ENCODE data around the gene PARD3.

Gene PARD3

DNA sequence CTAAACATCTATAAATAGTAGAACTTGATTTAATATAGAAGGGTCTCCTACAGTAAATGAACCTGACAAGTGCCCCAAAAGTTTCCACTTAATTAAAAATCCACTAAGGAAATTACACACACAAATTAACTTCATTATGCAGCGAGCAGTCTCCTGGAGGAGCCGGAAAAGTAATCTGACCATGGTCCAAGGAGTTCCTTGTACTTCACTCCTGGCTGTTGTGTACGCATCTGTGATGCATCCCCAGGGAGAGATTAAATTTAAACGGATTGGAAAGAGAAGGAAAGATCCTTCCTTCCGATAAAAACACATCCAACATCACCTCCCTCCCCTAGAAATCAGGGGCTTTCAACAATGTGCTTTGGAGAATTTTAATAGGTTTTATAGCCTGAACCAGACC lies 85.5 kb downstream of the PARD3 start:
- TF ChIP-seq EZH2phosphoT487 (IDR thresholded peaks at IDR 0.05; ENCODE audit: borderline replicate concordance, low read length) = no peak
- TF ChIP-seq, protein P1, sequence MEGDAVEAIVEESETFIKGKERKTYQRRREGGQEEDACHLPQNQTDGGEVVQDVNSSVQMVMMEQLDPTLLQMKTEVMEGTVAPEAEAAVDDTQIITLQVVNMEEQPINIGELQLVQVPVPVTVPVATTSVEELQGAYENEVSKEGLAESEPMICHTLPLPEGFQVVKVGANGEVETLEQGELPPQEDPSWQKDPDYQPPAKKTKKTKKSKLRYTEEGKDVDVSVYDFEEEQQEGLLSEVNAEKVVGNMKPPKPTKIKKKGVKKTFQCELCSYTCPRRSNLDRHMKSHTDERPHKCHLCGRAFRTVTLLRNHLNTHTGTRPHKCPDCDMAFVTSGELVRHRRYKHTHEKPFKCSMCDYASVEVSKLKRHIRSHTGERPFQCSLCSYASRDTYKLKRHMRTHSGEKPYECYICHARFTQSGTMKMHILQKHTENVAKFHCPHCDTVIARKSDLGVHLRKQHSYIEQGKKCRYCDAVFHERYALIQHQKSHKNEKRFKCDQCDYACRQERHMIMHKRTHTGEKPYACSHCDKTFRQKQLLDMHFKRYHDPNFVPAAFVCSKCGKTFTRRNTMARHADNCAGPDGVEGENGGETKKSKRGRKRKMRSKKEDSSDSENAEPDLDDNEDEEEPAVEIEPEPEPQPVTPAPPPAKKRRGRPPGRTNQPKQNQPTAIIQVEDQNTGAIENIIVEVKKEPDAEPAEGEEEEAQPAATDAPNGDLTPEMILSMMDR (IDR thresholded peaks at IDR 0.05; ENCODE audit: low read depth, low read length, poor library complexity, severe bottlenecking) = no peak

DNA sequence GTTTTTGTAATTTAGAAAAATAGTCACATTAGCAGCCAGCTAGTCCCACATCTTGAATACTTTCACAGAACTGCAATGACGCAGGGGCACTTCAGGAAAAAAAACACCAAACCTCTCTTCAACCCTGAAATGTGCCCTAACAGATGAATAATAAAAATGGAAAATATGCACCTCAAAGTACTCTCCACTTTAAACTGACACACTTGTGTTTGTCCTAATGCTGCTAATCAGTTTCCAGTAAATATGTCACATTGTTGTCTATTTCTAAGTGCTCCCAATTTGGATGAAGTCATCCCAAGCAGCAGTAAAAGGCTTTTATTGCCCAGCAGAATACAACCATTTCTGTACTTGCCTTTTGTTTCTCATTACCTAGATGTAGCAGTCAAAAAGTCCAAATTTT lies 86.7 kb downstream of the PARD3 start:
- H3K4me1 ChIP-seq (ENCODE audit: control insufficient read depth, low read length) = no peaks in the 10 kb centered on the region
- no peaks in the 10 kb centered on the region for H4K20me1 ChIP-seq (ENCODE audit: control insufficient read depth, insufficient read depth, low read depth, low read length)
- no peaks in the 10 kb centered on the region for H3K9me2 ChIP-seq (replicated peaks; ENCODE audit: control insufficient read depth, low read length)
- no peaks in the 10 kb centered on the region for H3K27me3 ChIP-seq (ENCODE audit: control insufficient read depth, low read length)
- H3K36me3 ChIP-seq (ENCODE audit: control insufficient read depth, low read length) = no peaks in the 10 kb centered on the region
- H3K79me2 ChIP-seq (ENCODE audit: control insufficient read depth, low read length) = no peaks in the 10 kb centered on the region
- H3K9me3 ChIP-seq (ENCODE audit: control insufficient read depth, insufficient read depth, low read length) = no peaks in the 10 kb centered on the region
- H3F3A ChIP-seq (ENCODE audit: control insufficient read depth, insufficient read depth) = no peaks in the 10 kb centered on the region
- TF ChIP-seq EZH2phosphoT487 (IDR thresholded peaks at IDR 0.05; ENCODE audit: borderline replicate concordance, low read length) = no peak
- TF ChIP-seq, protein P1 (IDR thresholded peaks at IDR 0.05; ENCODE audit: low read depth, low read length, poor library complexity, severe bottlenecking) = no peak
- no peak overlapping the region for H3K27ac ChIP-seq (ENCODE audit: low read depth, low read length)
- H3K4me2 ChIP-seq (ENCODE audit: low read length) = no peak overlapping the region
- H3K4me3 ChIP-seq (ENCODE audit: low read length) = no peak overlapping the region

More for the DNA sequence above, 85.5 kb downstream of the PARD3 start:
- no peaks in the 10 kb centered on the region for H3K27me3 ChIP-seq (ENCODE audit: control insufficient read depth, low read length)
- H3K4me1 ChIP-seq (ENCODE audit: control insufficient read depth, low read length) = no peaks in the 10 kb centered on the region
- no peak overlapping the region for H3K4me2 ChIP-seq (ENCODE audit: low read length)
- no peaks in the 10 kb centered on the region for H3K9me2 ChIP-seq (replicated peaks; ENCODE audit: control insufficient read depth, low read length)
- H3F3A ChIP-seq (ENCODE audit: control insufficient read depth, insufficient read depth) = no peaks in the 10 kb centered on the region
- no peak overlapping the region for H3K27ac ChIP-seq (ENCODE audit: low read depth, low read length)
- no peaks in the 10 kb centered on the region for H4K20me1 ChIP-seq (ENCODE audit: control insufficient read depth, insufficient read depth, low read depth, low read length)
- no peaks in the 10 kb centered on the region for H3K36me3 ChIP-seq (ENCODE audit: control insufficient read depth, low read length)
- H3K9me3 ChIP-seq (ENCODE audit: control insufficient read depth, insufficient read depth, low read length) = no peaks in the 10 kb centered on the region
- no peak overlapping the region for H3K4me3 ChIP-seq (ENCODE audit: low read length)
- no peaks in the 10 kb centered on the region for H3K79me2 ChIP-seq (ENCODE audit: control insufficient read depth, low read length)

DNA sequence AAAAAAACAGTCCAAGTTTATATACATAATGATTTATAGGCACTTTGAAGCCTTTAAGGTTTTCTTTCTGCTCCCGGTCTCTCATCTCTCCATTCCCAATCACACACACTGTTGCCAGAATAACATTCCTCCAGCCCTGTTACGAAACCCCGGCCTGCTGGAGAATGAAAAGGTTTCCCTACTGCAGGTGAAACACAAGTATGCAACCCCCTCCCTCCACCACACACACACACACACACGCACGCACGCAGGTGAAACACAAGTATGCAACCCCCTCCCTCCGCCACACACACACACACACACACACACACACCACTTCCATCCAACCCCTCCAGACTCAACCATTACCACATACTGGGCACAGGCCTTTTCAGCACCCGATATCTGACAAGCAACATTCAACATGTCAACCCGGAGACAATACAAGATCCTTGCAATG lies 87.5 kb downstream of the PARD3 start:
- Histone ChIP-seq H3K4me1 (ENCODE audit: control insufficient read depth, low read length) (no peaks in the 10 kb centered on the region), H3K79me2 (ENCODE audit: control insufficient read depth, low read length) (no peaks in the 10 kb centered on the region), H3K9me2 (replicated peaks; ENCODE audit: control insufficient read depth, low read length) (no peaks in the 10 kb centered on the region), H3K27me3 (ENCODE audit: control insufficient read depth, low read length) (no peaks in the 10 kb centered on the region), H3K36me3 (ENCODE audit: control insufficient read depth, low read length) (no peaks in the 10 kb centered on the region), H3K4me2 (ENCODE audit: low read length) (no peak overlapping the region), H3K4me3 (ENCODE audit: low read length) (no peak overlapping the region), H3K9me3 (ENCODE audit: control insufficient read depth, insufficient read depth, low read length) (no peaks in the 10 kb centered on the region), H3F3A (ENCODE audit: control insufficient read depth, insufficient read depth) (no peaks in the 10 kb centered on the region), H3K27ac (ENCODE audit: low read depth, low read length) (no peak overlapping the region), H4K20me1 (ENCODE audit: control insufficient read depth, insufficient read depth, low read depth, low read length) (no peaks in the 10 kb centered on the region)
- TF ChIP-seq EZH2phosphoT487 (IDR thresholded peaks at IDR 0.05; ENCODE audit: borderline replicate concordance, low read length) = no peak
- TF ChIP-seq, protein P1 (IDR thresholded peaks at IDR 0.05; ENCODE audit: low read depth, low read length, poor library complexity, severe bottlenecking) = no peak
